MCF 10A (cell line): ENCODE measurements around the gene LPIN1. TPM values are rescaled to one million over a fixed set of nuclear protein-coding genes. Genes with fewer than 3 reads are reported as not detected.

Source experiments
- BruUV-seq: library from RNA; stranded (reverse); fragments of 400-500 nt; replicated peaks from 2 replicates; lab custom pipeline; 2021; lab: Mats Ljungman, UMichigan
- CTCF ChIA-PET: fragments of 300-600 bp; sonication (Branson Sonifier 250); formaldehyde crosslinking; extraction: SDS; loops from one replicate; lab custom pipeline; 2021; ENCODE audit warnings: antibody characterized with exemption, inconsistent platforms; lab: Yijun Ruan, JAX
- POLR2A ChIA-PET: fragments of 300-600, 350-650 bp; sonication (Branson Sonifier 250); formaldehyde crosslinking; extraction: SDS; loops from one replicate; lab custom pipeline; 2020; ENCODE audit warnings: antibody characterized with exemption, inconsistent platforms; lab: Yijun Ruan, JAX
- DNase-seq: peaks from one replicate; pipeline ENCODE4 v3.0.0-alpha.2; 2018; ENCODE audit not compliant: unreplicated experiment
- H3K27ac Mint-ChIP-seq: one replicate; pipeline ENCODE4 v1.8.0; 2022; ENCODE audit warnings: mild to moderate bottlenecking, low read depth, mixed read lengths; ENCODE audit not compliant: unreplicated experiment
- H3K27me3 Mint-ChIP-seq: one replicate; pipeline ENCODE4 v1.8.0; 2022; ENCODE audit warnings: mixed read lengths; ENCODE audit not compliant: insufficient read depth, unreplicated experiment
- H3K36me3 Mint-ChIP-seq: one replicate; pipeline ENCODE4 v1.8.0; 2022; ENCODE audit warnings: mild to moderate bottlenecking, moderate library complexity, mixed read lengths; ENCODE audit not compliant: insufficient read depth, unreplicated experiment
- H3K4me1 Mint-ChIP-seq: one replicate; pipeline ENCODE4 v1.8.0; 2022; ENCODE audit warnings: mixed read lengths; ENCODE audit not compliant: insufficient read depth, unreplicated experiment
- H3K4me3 Mint-ChIP-seq: one replicate; pipeline ENCODE4 v1.8.0; 2022; ENCODE audit warnings: mild to moderate bottlenecking, moderate library complexity, mixed read lengths; ENCODE audit not compliant: unreplicated experiment
- H3K9me3 Mint-ChIP-seq: one replicate; pipeline ENCODE4 v1.8.0; 2022; ENCODE audit warnings: mixed read lengths; ENCODE audit not compliant: unreplicated experiment
- CTCF ChIP-seq: fragments of 200-600 bp; IDR thresholded peaks from one replicate; pipeline ENCODE4 v1.8.0; 2022; ENCODE audit warnings: antibody characterized with exemption, mild to moderate bottlenecking; ENCODE audit not compliant: unreplicated experiment
- intact Hi-C: fragments of 100-400 bp; cut with micrococcal nuclease; formaldehyde crosslinking; loops from 2 replicates; pipeline ENCODE4 v1.14.1; 2022
- total RNA-seq: library from RNA; stranded (reverse); gene quantifications from 2 replicates; pipeline ENCODE4 v1.2.3, GENCODE V29; 2022

LPIN1 gene
- total RNA-seq, 1 experiment from 2014 or later = 65.7 TPM

GRCh38 chr2:11870064-11870463 lies 123.6 kb downstream of the LPIN1 start:
- DNase-seq = no peak
- Mint-ChIP-seq H3K4me1 (peaks cover 25% of the 10 kb centered on the region), H3K27ac (no peak overlapping the region), H3K36me3 (no peaks in the 10 kb centered on the region), H3K4me3 (no peak overlapping the region), H3K27me3 (no peaks in the 10 kb centered on the region), H3K9me3 (no peaks in the 10 kb centered on the region)
- CTCF ChIA-PET = no interaction called here
- no TSS peak for BruUV-seq
- intact Hi-C loops = no loop called here
- TF ChIP-seq CTCF = no peak
- POLR2A ChIA-PET = no interaction called here

- Mint-ChIP-seq H3K27ac (no peak overlapping the region), H3K4me3 (no peak overlapping the region), H3K4me1 (peaks cover 25% of the 10 kb centered on the region), H3K9me3 (no peaks in the 10 kb centered on the region), H3K36me3 (no peaks in the 10 kb centered on the region), H3K27me3 (no peaks in the 10 kb centered on the region)
- CTCF ChIA-PET = no interaction called here
- POLR2A ChIA-PET = no interaction called here
- no TSS peak for BruUV-seq
- no peak for TF ChIP-seq CTCF
- intact Hi-C loops = no loop called here
- no peak for DNase-seq
These were observed 124.2 kb downstream of the LPIN1 start for GRCh38 chr2:11870584-11870983.

GRCh38 chr2:11871421-11871820 lies 125.0 kb downstream of the LPIN1 start:
- no peaks in the 10 kb centered on the region for H3K9me3 Mint-ChIP-seq
- no peaks in the 10 kb centered on the region for H3K36me3 Mint-ChIP-seq
- no peak for TF ChIP-seq CTCF
- no peak overlapping the region for H3K4me3 Mint-ChIP-seq
- H3K4me1 Mint-ChIP-seq = peaks cover 25% of the 10 kb centered on the region
- intact Hi-C loops = no loop called here
- no peak for DNase-seq
- BruUV-seq = no TSS peak
- POLR2A ChIA-PET = no interaction called here
- no peaks in the 10 kb centered on the region for H3K27me3 Mint-ChIP-seq
- H3K27ac Mint-ChIP-seq = no peak overlapping the region
- CTCF ChIA-PET = interaction anchor here (0.9 kb wide), 1 partner anchor 7 kb away, joined by 3 read pairs; no protein-coding TSS in a partner anchor

GRCh38 chr2:11872247-11872947 lies 126.0 kb downstream of the LPIN1 start:
- H3K27me3 Mint-ChIP-seq = no peaks in the 10 kb centered on the region
- no TSS peak for BruUV-seq
- peaks cover 25% of the 10 kb centered on the region for H3K4me1 Mint-ChIP-seq
- TF ChIP-seq CTCF = no peak
- DNase-seq = peak; percentile 54
- H3K27ac Mint-ChIP-seq = no peak overlapping the region
- no peaks in the 10 kb centered on the region for H3K9me3 Mint-ChIP-seq
- ChIA-PET POLR2A (interaction anchor here (0.9 to 1.5 kb wide), 2 partner anchors 245 to 446 kb away, joined by 3 read pairs; no protein-coding TSS in a partner anchor), CTCF (interaction anchor here (0.8 to 1.2 kb wide), 5 partner anchors 8 to 1135 kb away, joined by 3 to 5 read pairs (median 3); no protein-coding TSS in a partner anchor)
- H3K36me3 Mint-ChIP-seq = no peaks in the 10 kb centered on the region
- intact Hi-C loops = no loop called here
- no peak overlapping the region for H3K4me3 Mint-ChIP-seq
